ENCODE measurements around the gene RASA3. TPM values are rescaled to one million over a fixed set of nuclear protein-coding genes. Genes with fewer than 3 reads are reported as not detected.
"Not testable (repeated sequence)": the region's sequence is repeated elsewhere in the genome, so short reads cannot be mapped to it uniquely, and the experiment has no call there.

RASA3 gene
- total and polyA plus RNA-seq, 10 of the 15 experiments (the other 5 are each of a cell fraction or from before 2014, with no cell fraction given), result 0.79 to 33.9 (median 17.6) TPM

GRCh38 chr13:114103801-114104654 is 28.4 kb downstream of the RASA3 start:
- H2AFZ ChIP-seq (ENCODE audit: control insufficient read depth, low read depth, low read length), result no peak overlapping the region
- ChIA-PET POLR2A (no interaction called here), CTCF (no interaction called here), RAD21 (ENCODE audit: unreplicated experiment) (no interaction called here), SMC1A (ENCODE audit: uncharacterized antibody, unreplicated experiment) (no interaction called here)
- H3K9me3 ChIP-seq (replicated peaks; ENCODE audit: control insufficient read depth, insufficient read depth, low read length), result no peaks in the 10 kb centered on the region; the same call in 2 of the 3 replicates
- H3K4me2 ChIP-seq (ENCODE audit: control insufficient read depth, insufficient read depth), result no peak overlapping the region
- H3K27ac ChIP-seq (ENCODE audit: control insufficient read depth, insufficient read depth), result no peak overlapping the region
- no peaks in the 10 kb centered on the region for H3K27me3 ChIP-seq (replicated peaks in 1 of 2; ENCODE audit: control insufficient read depth in 2 of 2, insufficient read depth in 2 of 2, low read length in 1 of 2)
- no peak overlapping the region for H3K9ac ChIP-seq (ENCODE audit: control insufficient read depth, insufficient read depth, low read length)
- DNase-seq (ENCODE audit: low read depth, low spot score) (no peak), FAIRE-seq (no peak), ATAC-seq (no peak)
- in situ Hi-C loops (cut with MboI), result no loop called here
- TF ChIP-seq BCL3 (IDR thresholded peaks at IDR 0.05; ENCODE audit: borderline replicate concordance, insufficient read depth, low read depth, low read length, poor library complexity, severe bottlenecking) (no peak), BMI1 (IDR thresholded peaks at IDR 0.05; ENCODE audit: borderline replicate concordance) (no peak), HDGF (IDR thresholded peaks at IDR 0.05) (no peak), ESRRA (IDR thresholded peaks at IDR 0.05; ENCODE audit: low read length) (no peak), MYC (IDR thresholded peaks at IDR 0.05; ENCODE audit: insufficient read depth, insufficient read length, insufficient replicate concordance, low read length, severe bottlenecking) (no peak), PML (IDR thresholded peaks at IDR 0.05; ENCODE audit: low read length) (no peak), PBX3 (IDR thresholded peaks at IDR 0.05; ENCODE audit: insufficient replicate concordance, low read depth, low read length) (no peak), NFIC (IDR thresholded peaks at IDR 0.05; ENCODE audit: low read depth, low read length) (no peak)
- H3K79me2 ChIP-seq (ENCODE audit: control insufficient read depth, insufficient read depth, low read length), result no peaks in the 10 kb centered on the region; the same call in 1 of the 2 replicates
- no peaks in the 10 kb centered on the region; the same call in 1 of the 2 replicates for H3K4me1 ChIP-seq (ENCODE audit: control insufficient read depth, insufficient read depth, low read length)
- H3K36me3 ChIP-seq (ENCODE audit: control insufficient read depth in 2 of 2, insufficient read depth in 2 of 2, low read length in 1 of 2), result peaks cover 0 to 2% of the 10 kb centered on the region in 2 experiments; a peak in 2 of 4 replicates
- intact Hi-C loops (cut with micrococcal nuclease; ENCODE audit: unreplicated experiment), result no loop called here
- 0 out of 2 replicates have a peak, but pooled peaks cover 4% of the 10 kb centered on the region for H4K20me1 ChIP-seq (ENCODE audit: control insufficient read depth, insufficient read depth)
- WGBS (ENCODE audit: insufficient coverage, insufficient replicate concordance, low lambda C conversion rate, missing lambda C conversion rate), result 86% methylated on average over 40 of the region's 62 CpGs
- BruUV-seq (replicated peaks), result no TSS peak
- no peak overlapping the region for H3K4me3 ChIP-seq

GRCh38 chr13:114103289-114103621 is 29.2 kb downstream of the RASA3 start:
- H3K27me3 ChIP-seq (replicated peaks in 1 of 2; ENCODE audit: control insufficient read depth in 2 of 2, insufficient read depth in 2 of 2, low read length in 1 of 2); in situ Hi-C loops (cut with MboI); CTCF ChIA-PET; ATAC-seq; RAD21 ChIA-PET (ENCODE audit: unreplicated experiment); SMC1A ChIA-PET (ENCODE audit: uncharacterized antibody, unreplicated experiment); DNase-seq (ENCODE audit: low read depth, low spot score); H3K9ac ChIP-seq (ENCODE audit: control insufficient read depth, insufficient read depth, low read length); H3K4me1 ChIP-seq (ENCODE audit: control insufficient read depth, insufficient read depth, low read length); H3K4me2 ChIP-seq (ENCODE audit: control insufficient read depth, insufficient read depth); BruUV-seq (replicated peaks); H3K36me3 ChIP-seq (ENCODE audit: control insufficient read depth in 2 of 2, insufficient read depth in 2 of 2, low read length in 1 of 2); FAIRE-seq; H2AFZ ChIP-seq (ENCODE audit: control insufficient read depth, low read depth, low read length); H4K20me1 ChIP-seq (ENCODE audit: control insufficient read depth, insufficient read depth); H3K4me3 ChIP-seq; POLR2A ChIA-PET; intact Hi-C loops (cut with micrococcal nuclease; ENCODE audit: unreplicated experiment); H3K79me2 ChIP-seq (ENCODE audit: control insufficient read depth, insufficient read depth, low read length); H3K27ac ChIP-seq (ENCODE audit: control insufficient read depth, insufficient read depth); H3K9me3 ChIP-seq (replicated peaks; ENCODE audit: control insufficient read depth, insufficient read depth, low read length): not testable (repeated sequence)
- 98% methylated on average over 10 of the region's 20 CpGs for WGBS (ENCODE audit: insufficient coverage, insufficient replicate concordance, low lambda C conversion rate, missing lambda C conversion rate)

Data from GM12878 (cell line).